Caco-2 (cell line): Measurements from ENCODE around the gene PDIK1L. TPM values are rescaled to one million over a fixed set of nuclear protein-coding genes. Genes with fewer than 3 reads are reported as not detected.

Experiments
- BruUV-seq: library from RNA; stranded (reverse); fragments of 400-500 nt; replicated peaks from 2 replicates; lab custom pipeline; 2021; lab: Mats Ljungman, UMichigan
- CTCF ChIA-PET: fragments of 300-600 bp; sonication (Branson Sonifier 250); formaldehyde crosslinking; loops from one replicate; lab custom pipeline; 2022; ENCODE audit warnings: antibody characterized with exemption; lab: Charles Lee
- POLR2A ChIA-PET: fragments of 300-600 bp; sonication (Branson Sonifier 250); formaldehyde crosslinking; loops from one replicate; lab custom pipeline; 2022; ENCODE audit warnings: antibody characterized with exemption; lab: Charles Lee
- DNase-seq, 2 experiments: peaks; one replicate each; pipeline versions ENCODE4 v3.0.0 to v3.0.0-alpha.2; 2020 to 2022
- H3K27me3 ChIP-seq: replicated peaks from 2 replicates; pipeline ENCODE4 v1.6.0; 2011; ENCODE audit warnings: low read length; ENCODE audit not compliant: control insufficient read depth, insufficient read depth
- H3K36me3 ChIP-seq: 2 replicates; pipeline ENCODE4 v1.5.1; 2011; ENCODE audit warnings: low read length; ENCODE audit not compliant: control insufficient read depth, insufficient read depth
- H3K4me1 ChIP-seq: fragments of 250-450 bp; sonication (Bioruptor Pico); 2 replicates; pipeline ENCODE4 v1.5.1; 2020; ENCODE audit warnings: mild to moderate bottlenecking
- H3K4me3 ChIP-seq: 2 replicates; pipeline ENCODE4 v1.5.1; 2011; ENCODE audit warnings: low read depth, mild to moderate bottlenecking, control low read depth, low read length
- H3K9me3 ChIP-seq: fragments of 250-450 bp; sonication (Bioruptor Pico); 2 replicates; pipeline ENCODE4 v1.5.1; 2020; ENCODE audit warnings: mild to moderate bottlenecking, moderate library complexity
- H3K27ac Mint-ChIP-seq: one replicate; pipeline ENCODE4 v1.8.0; 2022; ENCODE audit warnings: mixed read lengths; ENCODE audit not compliant: unreplicated experiment
- H3K27me3 Mint-ChIP-seq: one replicate; pipeline ENCODE4 v1.8.0; 2022; ENCODE audit warnings: mixed read lengths; ENCODE audit not compliant: insufficient read depth, unreplicated experiment
- H3K36me3 Mint-ChIP-seq: one replicate; pipeline ENCODE4 v1.8.0; 2022; ENCODE audit warnings: mild to moderate bottlenecking, mixed read lengths; ENCODE audit not compliant: insufficient read depth, unreplicated experiment
- H3K4me1 Mint-ChIP-seq: one replicate; pipeline ENCODE4 v1.8.0; 2022; ENCODE audit warnings: low read depth, mixed read lengths; ENCODE audit not compliant: unreplicated experiment
- H3K4me3 Mint-ChIP-seq: one replicate; pipeline ENCODE4 v1.8.0; 2022; ENCODE audit warnings: mild to moderate bottlenecking, moderate library complexity, mixed read lengths; ENCODE audit not compliant: unreplicated experiment
- H3K9me3 Mint-ChIP-seq: one replicate; pipeline ENCODE4 v1.8.0; 2022; ENCODE audit warnings: mixed read lengths; ENCODE audit not compliant: unreplicated experiment
- CTCF ChIP-seq, 2 experiments: fragments of 200-600 bp in 1 of 2; IDR thresholded peaks; 1 replicate in 1 of 2; 2 replicates in 1 of 2; pipeline versions ENCODE4 v1.5.1 to v1.8.0; 2011 to 2022; ENCODE audit warnings: antibody characterized with exemption in 1 of 2, control low read depth in 1 of 2, inconsistent platforms in 1 of 2, low read depth in 1 of 2, low read length in 1 of 2, mild to moderate bottlenecking in 1 of 2, moderate library complexity in 1 of 2; ENCODE audit not compliant: insufficient read depth in 1 of 2, severe bottlenecking in 1 of 2, unreplicated experiment in 1 of 2
- intact Hi-C: fragments of 100-400 bp; cut with micrococcal nuclease; formaldehyde crosslinking; loops from one replicate; pipeline ENCODE4 v1.10.0; 2022; ENCODE audit not compliant: unreplicated experiment
- total RNA-seq: library from RNA; stranded (reverse); gene quantifications from 2 replicates; pipeline ENCODE4 v1.2.3, GENCODE V29; 2022

Gene PDIK1L
- total RNA-seq, 1 experiment from 2014 or later: 5.5 TPM

DNA sequence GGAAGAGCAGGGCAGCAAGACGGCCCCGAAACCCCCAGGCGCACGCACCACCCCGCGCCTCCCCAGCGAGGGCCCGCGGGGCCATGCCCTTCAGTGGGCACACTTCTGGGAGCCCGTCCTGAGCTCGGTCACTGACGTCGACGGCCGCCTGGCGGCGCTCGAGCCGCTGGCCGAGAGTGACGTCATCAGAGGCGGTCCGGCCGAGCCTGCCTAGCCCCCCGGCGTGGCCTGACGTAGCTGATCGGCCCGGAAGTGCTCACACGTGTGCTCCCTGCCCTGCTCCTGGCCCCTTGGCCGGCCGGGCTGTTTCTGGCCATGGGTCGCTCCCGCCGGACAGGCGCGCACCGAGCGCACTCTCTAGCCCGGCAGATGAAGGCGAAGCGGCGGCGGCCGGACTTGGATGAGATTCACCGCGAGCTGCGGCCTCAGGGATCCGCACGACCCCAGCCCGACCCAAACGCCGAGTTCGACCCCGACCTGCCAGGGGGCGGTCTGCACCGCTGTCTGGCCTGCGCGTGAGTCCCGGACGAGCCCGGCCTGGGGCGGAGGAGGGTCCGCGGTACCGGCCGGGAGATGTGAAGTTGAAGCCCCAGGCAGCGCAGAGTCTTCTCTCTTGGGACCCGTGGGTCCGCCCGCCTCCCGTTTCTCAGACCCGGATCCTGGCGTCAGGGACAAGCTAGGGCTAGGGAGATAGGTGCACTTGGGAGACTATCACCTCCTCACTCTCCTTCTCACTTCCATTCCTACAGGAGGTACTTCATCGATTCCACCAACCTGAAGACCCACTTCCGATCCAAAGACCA lies 58.2 kb downstream of the PDIK1L start, which contains the start of gene ZNF593:
Gene ZNF593 (plus strand): TSS at position 240 of the 803 bp plus-strand sequence. CDS start 76 bp downstream, at position 316.
- TSS peak; percentile 92 for BruUV-seq
- Mint-ChIP-seq H3K4me3 (peak within 1 kb of the TSS; percentile 79), H3K36me3 (peaks cover 9% of the 10 kb centered on the region), H3K9me3 (no peaks in the 10 kb centered on the region), H3K4me1 (peaks cover 2% of the 10 kb centered on the region), H3K27ac (peak within 1 kb of the TSS; percentile 84), H3K27me3 (no peaks in the 10 kb centered on the region)
- POLR2A ChIA-PET: interaction anchor here (0.6 to 1.8 kb wide), 8 partner anchors 27 to 539 kb away, joined by 3 to 15 read pairs (median 4); partner anchors contain the start of genes CEP85, CRYBG2 and SH3BGRL3
- H3K4me3 ChIP-seq: peak within 1 kb of the TSS; percentile 81
- intact Hi-C loops: loop anchor here (1.0 kb wide), 1 partner anchor 64 kb away; the partner anchor contains the start of gene CEP85
- CTCF ChIA-PET: interaction anchor here (0.8 to 2.1 kb wide), 14 partner anchors 8 to 222 kb away, joined by 3 to 58 read pairs (median 5); partner anchors contain the start of genes CATSPER4, CEP85, CNKSR1 and FAM110D
- no peaks in the 10 kb centered on the region for H3K36me3 ChIP-seq
- no peaks in the 10 kb centered on the region for H3K4me1 ChIP-seq
- DNase-seq: peak; percentile 90 to 92
- no peaks in the 10 kb centered on the region for H3K9me3 ChIP-seq
- H3K27me3 ChIP-seq: no peaks in the 10 kb centered on the region
- peak; percentile 71 to 81 for TF ChIP-seq CTCF (IDR thresholded peaks at IDR 0.05; ENCODE audit: insufficient read depth in 1 of 2, low read depth in 1 of 2, low read length in 1 of 2, severe bottlenecking in 1 of 2, unreplicated experiment in 1 of 2)

DNA sequence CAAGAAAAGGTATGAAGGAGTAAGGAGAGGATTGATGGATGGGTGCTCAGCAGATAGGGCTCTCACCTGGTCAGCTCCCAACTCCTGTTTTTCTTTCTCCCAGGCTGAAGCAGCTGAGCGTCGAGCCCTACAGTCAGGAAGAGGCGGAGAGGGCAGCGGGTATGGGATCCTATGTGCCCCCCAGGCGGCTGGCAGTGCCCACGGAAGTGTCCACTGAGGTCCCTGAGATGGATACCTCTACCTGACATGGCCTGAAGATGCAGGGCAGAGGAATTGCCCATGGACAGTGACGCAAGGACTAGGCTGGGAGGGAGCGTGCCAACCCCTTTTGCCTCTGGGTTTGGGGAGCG lies 58.8 kb downstream of the PDIK1L start:
- Mint-ChIP-seq H3K27ac (peak overlapping the region; percentile 84), H3K4me3 (peak overlapping the region; percentile 79), H3K9me3 (no peaks in the 10 kb centered on the region), H3K36me3 (peaks cover 9% of the 10 kb centered on the region), H3K4me1 (no peaks in the 10 kb centered on the region), H3K27me3 (no peaks in the 10 kb centered on the region)
- ChIA-PET CTCF (interaction anchor here (0.8 to 2.1 kb wide), 9 partner anchors 8 to 135 kb away, joined by 3 to 58 read pairs (median 6); partner anchors contain the start of genes CATSPER4, CEP85 and CNKSR1), POLR2A (interaction anchor here (0.6 to 1.8 kb wide), 4 partner anchors 26 to 539 kb away, joined by 4 to 15 read pairs (median 7); partner anchors contain the start of genes CEP85 and SH3BGRL3)
- BruUV-seq: no TSS peak
- Histone ChIP-seq H3K27me3 (no peaks in the 10 kb centered on the region), H3K4me3 (peak overlapping the region; percentile 81), H3K9me3 (no peaks in the 10 kb centered on the region), H3K4me1 (no peaks in the 10 kb centered on the region), H3K36me3 (no peaks in the 10 kb centered on the region)
- no peak for DNase-seq
- TF ChIP-seq CTCF (IDR thresholded peaks at IDR 0.05; ENCODE audit: insufficient read depth in 1 of 2, low read depth in 1 of 2, low read length in 1 of 2, severe bottlenecking in 1 of 2, unreplicated experiment in 1 of 2): no peak
- intact Hi-C loops: no loop called here
